HepG2 (cell line): ENCODE data around the gene PNPLA2. TPM values are rescaled to one million over a fixed set of nuclear protein-coding genes. Genes with fewer than 3 reads are reported as not detected.

Experiments used
- MEIS2 ChIP-seq: sonication (generic); formaldehyde crosslinking; IDR thresholded peaks from 2 replicates; pipeline ENCODE4 v1.9.0; 2021; ENCODE audit warnings: mild to moderate bottlenecking, missing genetic modification reagents
- SP4 ChIP-seq: sonication (generic); formaldehyde crosslinking; IDR thresholded peaks from 2 replicates; pipeline ENCODE4 v1.8.1; 2023; ENCODE audit warnings: mild to moderate bottlenecking, missing genetic modification reagents
- ZFP37 ChIP-seq: sonication (generic); formaldehyde crosslinking; IDR thresholded peaks from 2 replicates; pipeline ENCODE4 v1.4.0; 2020; ENCODE audit warnings: missing genetic modification reagents, borderline replicate concordance
- ZNF292 ChIP-seq: sonication (generic); formaldehyde crosslinking; IDR thresholded peaks from 2 replicates; pipeline ENCODE4 v1.8.1; 2022; ENCODE audit warnings: mild to moderate bottlenecking, low read depth, missing genetic modification reagents, borderline replicate concordance
- polyA plus RNA-seq, 8 experiments: library from polyadenylated mRNA; depleted of rRNA in 3 of 8; stranded (reverse) in 7 of 8; unstranded in 1 of 8; fragments of >200 nt; fragmentation: Illumina TruSeq in 4 of 8; extraction: Trizol in 4 of 8; gene quantifications; 2 replicates each; pipeline versions ENCODE4 v1.2.1 to v1.2.3, GENCODE V29; 2011 to 2016; ENCODE audit warnings: low read depth in 4 of 8, missing spikeins in 1 of 8, mixed read lengths in 1 of 8; ENCODE audit not compliant: insufficient read depth in 1 of 8
- total RNA-seq, 5 experiments: library from RNA; depleted of rRNA; stranded (reverse); fragments of >200 nt; fragmentation: Illumina TruSeq; extraction: Trizol; gene quantifications; 2 replicates each; pipeline ENCODE4 v1.2.3, GENCODE V29; 2016; ENCODE audit warnings: low read depth in 1 of 5
- TF ChIP-seq, protein P1 (sequence below): fragments of 450-650 bp; IDR thresholded peaks from 2 replicates; pipeline ENCODE4 v1.6.1; 2017
- TF ChIP-seq, protein P2 (sequence below): sonication (generic); formaldehyde crosslinking; IDR thresholded peaks from 2 replicates; pipeline ENCODE4 v1.4.0; 2020; ENCODE audit warnings: missing genetic modification reagents, borderline replicate concordance
- TF ChIP-seq, protein P3 (sequence below): sonication (generic); formaldehyde crosslinking; IDR thresholded peaks from one replicate; pipeline ENCODE4 v1.5.1; 2020; ENCODE audit warnings: mild to moderate bottlenecking, missing genetic modification reagents; ENCODE audit errors: not compliant biosample characterization
- TF ChIP-seq, protein P4 (sequence below): sonication (generic); formaldehyde crosslinking; IDR thresholded peaks from 2 replicates; pipeline ENCODE4 v1.4.0; 2020; ENCODE audit warnings: missing genetic modification reagents

PNPLA2 gene
- total and polyA plus RNA-seq, 2 of the 13 experiments (the other 11 are each of a cell fraction or from before 2014, with no cell fraction given) = 10.5 to 43.2 TPM

DNA sequence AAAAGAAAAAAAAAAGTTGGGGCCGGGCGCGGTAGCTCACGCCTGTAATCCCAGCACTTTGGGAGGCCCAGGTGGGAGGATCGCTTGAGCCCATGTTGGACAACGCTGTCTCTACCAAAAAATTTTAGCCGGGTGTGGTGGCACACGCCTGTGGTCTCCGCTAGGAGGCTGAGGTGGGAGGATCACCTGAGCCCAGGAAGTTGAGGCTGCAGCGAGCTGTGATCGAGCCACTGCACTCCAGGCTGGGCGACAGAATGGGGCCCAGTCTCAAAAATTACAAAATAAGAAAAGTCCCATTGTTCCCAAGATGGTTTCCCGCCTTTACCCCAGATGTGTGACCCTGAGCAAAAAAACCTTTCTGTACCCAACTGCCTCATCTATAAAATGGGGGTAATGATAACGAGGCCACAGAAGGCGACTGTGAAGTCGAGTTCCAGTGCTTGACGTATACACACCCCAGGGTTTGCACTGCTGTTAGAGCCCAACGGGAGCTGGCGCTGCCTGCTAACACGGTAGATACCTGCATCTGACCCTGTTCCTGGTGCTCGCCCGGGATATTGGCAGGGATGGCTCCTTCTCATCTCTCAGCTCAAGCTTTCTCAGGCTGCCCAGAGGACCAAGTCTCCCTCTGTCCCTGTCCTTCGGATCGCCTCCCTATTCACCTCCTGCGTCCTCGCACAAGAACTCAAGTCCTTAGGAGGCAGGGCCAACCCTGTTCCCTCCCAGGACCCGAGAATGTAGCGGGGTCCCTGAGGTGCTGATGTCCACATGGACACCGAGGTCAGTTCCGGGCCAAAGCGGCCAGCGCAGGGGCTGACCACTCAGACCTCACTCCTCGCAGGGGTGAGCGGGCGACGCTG, 10.1 kb upstream of the PNPLA2 start (continued):
- TF ChIP-seq, protein P1, sequence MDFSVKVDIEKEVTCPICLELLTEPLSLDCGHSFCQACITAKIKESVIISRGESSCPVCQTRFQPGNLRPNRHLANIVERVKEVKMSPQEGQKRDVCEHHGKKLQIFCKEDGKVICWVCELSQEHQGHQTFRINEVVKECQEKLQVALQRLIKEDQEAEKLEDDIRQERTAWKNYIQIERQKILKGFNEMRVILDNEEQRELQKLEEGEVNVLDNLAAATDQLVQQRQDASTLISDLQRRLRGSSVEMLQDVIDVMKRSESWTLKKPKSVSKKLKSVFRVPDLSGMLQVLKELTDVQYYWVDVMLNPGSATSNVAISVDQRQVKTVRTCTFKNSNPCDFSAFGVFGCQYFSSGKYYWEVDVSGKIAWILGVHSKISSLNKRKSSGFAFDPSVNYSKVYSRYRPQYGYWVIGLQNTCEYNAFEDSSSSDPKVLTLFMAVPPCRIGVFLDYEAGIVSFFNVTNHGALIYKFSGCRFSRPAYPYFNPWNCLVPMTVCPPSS = no peak
- TF ChIP-seq, protein P2, sequence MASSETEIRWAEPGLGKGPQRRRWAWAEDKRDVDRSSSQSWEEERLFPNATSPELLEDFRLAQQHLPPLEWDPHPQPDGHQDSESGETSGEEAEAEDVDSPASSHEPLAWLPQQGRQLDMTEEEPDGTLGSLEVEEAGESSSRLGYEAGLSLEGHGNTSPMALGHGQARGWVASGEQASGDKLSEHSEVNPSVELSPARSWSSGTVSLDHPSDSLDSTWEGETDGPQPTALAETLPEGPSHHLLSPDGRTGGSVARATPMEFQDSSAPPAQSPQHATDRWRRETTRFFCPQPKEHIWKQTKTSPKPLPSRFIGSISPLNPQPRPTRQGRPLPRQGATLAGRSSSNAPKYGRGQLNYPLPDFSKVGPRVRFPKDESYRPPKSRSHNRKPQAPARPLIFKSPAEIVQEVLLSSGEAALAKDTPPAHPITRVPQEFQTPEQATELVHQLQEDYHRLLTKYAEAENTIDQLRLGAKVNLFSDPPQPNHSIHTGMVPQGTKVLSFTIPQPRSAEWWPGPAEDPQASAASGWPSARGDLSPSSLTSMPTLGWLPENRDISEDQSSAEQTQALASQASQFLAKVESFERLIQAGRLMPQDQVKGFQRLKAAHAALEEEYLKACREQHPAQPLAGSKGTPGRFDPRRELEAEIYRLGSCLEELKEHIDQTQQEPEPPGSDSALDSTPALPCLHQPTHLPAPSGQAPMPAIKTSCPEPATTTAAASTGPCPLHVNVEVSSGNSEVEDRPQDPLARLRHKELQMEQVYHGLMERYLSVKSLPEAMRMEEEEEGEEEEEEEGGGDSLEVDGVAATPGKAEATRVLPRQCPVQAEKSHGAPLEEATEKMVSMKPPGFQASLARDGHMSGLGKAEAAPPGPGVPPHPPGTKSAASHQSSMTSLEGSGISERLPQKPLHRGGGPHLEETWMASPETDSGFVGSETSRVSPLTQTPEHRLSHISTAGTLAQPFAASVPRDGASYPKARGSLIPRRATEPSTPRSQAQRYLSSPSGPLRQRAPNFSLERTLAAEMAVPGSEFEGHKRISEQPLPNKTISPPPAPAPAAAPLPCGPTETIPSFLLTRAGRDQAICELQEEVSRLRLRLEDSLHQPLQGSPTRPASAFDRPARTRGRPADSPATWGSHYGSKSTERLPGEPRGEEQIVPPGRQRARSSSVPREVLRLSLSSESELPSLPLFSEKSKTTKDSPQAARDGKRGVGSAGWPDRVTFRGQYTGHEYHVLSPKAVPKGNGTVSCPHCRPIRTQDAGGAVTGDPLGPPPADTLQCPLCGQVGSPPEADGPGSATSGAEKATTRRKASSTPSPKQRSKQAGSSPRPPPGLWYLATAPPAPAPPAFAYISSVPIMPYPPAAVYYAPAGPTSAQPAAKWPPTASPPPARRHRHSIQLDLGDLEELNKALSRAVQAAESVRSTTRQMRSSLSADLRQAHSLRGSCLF (CRISPR knock-in tag) = no peak
- 0 out of 2 replicates have a peak, but pooled peaks have one; percentile 34 for TF ChIP-seq ZFP37 (CRISPR knock-in tag)
- TF ChIP-seq ZNF292 = no peak
- no peak for TF ChIP-seq MEIS2 (CRISPR knock-in tag)
- TF ChIP-seq, protein P3, sequence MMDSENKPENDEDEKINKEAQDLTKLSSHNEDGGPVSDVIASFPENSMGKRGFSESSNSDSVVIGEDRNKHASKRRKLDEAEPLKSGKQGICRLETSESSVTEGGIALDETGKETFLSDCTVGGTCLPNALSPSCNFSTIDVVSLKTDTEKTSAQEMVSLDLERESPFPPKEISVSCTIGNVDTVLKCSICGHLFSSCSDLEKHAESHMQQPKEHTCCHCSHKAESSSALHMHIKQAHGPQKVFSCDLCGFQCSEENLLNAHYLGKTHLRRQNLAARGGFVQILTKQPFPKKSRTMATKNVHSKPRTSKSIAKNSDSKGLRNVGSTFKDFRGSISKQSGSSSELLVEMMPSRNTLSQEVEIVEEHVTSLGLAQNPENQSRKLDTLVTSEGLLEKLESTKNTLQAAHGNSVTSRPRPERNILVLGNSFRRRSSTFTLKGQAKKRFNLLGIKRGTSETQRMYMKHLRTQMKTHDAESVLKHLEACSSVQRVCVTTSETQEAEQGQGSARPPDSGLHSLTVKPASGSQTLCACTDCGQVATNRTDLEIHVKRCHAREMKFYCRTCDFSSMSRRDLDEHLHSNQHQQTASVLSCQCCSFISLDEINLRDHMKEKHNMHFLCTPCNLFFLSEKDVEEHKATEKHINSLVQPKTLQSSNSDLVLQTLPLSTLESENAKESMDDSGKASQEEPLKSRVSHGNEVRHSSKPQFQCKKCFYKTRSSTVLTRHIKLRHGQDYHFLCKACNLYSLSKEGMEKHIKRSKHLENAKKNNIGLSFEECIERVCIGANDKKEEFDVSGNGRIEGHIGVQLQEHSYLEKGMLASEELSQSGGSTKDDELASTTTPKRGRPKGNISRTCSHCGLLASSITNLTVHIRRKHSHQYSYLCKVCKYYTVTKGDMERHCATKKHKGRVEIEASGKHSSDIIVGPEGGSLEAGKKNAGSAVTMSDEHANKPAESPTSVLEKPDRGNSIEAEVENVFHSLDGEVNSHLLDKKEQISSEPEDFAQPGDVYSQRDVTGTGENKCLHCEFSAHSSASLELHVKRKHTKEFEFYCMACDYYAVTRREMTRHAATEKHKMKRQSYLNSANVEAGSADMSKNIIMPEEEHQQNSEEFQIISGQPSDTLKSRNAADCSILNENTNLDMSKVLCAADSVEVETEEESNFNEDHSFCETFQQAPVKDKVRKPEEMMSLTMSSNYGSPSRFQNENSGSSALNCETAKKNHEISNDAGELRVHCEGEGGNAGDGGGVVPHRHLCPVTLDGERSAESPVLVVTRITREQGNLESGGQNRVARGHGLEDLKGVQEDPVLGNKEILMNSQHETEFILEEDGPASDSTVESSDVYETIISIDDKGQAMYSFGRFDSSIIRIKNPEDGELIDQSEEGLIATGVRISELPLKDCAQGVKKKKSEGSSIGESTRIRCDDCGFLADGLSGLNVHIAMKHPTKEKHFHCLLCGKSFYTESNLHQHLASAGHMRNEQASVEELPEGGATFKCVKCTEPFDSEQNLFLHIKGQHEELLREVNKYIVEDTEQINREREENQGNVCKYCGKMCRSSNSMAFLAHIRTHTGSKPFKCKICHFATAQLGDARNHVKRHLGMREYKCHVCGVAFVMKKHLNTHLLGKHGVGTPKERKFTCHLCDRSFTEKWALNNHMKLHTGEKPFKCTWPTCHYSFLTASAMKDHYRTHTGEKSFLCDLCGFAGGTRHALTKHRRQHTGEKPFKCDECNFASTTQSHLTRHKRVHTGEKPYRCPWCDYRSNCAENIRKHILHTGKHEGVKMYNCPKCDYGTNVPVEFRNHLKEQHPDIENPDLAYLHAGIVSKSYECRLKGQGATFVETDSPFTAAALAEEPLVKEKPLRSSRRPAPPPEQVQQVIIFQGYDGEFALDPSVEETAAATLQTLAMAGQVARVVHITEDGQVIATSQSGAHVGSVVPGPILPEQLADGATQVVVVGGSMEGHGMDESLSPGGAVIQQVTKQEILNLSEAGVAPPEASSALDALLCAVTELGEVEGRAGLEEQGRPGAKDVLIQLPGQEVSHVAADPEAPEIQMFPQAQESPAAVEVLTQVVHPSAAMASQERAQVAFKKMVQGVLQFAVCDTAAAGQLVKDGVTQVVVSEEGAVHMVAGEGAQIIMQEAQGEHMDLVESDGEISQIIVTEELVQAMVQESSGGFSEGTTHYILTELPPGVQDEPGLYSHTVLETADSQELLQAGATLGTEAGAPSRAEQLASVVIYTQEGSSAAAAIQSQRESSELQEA = no peak
- TF ChIP-seq, protein P4, sequence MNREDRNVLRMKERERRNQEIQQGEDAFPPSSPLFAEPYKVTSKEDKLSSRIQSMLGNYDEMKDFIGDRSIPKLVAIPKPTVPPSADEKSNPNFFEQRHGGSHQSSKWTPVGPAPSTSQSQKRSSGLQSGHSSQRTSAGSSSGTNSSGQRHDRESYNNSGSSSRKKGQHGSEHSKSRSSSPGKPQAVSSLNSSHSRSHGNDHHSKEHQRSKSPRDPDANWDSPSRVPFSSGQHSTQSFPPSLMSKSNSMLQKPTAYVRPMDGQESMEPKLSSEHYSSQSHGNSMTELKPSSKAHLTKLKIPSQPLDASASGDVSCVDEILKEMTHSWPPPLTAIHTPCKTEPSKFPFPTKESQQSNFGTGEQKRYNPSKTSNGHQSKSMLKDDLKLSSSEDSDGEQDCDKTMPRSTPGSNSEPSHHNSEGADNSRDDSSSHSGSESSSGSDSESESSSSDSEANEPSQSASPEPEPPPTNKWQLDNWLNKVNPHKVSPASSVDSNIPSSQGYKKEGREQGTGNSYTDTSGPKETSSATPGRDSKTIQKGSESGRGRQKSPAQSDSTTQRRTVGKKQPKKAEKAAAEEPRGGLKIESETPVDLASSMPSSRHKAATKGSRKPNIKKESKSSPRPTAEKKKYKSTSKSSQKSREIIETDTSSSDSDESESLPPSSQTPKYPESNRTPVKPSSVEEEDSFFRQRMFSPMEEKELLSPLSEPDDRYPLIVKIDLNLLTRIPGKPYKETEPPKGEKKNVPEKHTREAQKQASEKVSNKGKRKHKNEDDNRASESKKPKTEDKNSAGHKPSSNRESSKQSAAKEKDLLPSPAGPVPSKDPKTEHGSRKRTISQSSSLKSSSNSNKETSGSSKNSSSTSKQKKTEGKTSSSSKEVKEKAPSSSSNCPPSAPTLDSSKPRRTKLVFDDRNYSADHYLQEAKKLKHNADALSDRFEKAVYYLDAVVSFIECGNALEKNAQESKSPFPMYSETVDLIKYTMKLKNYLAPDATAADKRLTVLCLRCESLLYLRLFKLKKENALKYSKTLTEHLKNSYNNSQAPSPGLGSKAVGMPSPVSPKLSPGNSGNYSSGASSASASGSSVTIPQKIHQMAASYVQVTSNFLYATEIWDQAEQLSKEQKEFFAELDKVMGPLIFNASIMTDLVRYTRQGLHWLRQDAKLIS (CRISPR knock-in tag) = no peak
- no peak for TF ChIP-seq SP4 (CRISPR knock-in tag)
